ENCODE results near the gene FKBP1B.
A peak's percentile ranks its signal among the peaks of the same experiment; 100 is the strongest.

Gene FKBP1B

DNA sequence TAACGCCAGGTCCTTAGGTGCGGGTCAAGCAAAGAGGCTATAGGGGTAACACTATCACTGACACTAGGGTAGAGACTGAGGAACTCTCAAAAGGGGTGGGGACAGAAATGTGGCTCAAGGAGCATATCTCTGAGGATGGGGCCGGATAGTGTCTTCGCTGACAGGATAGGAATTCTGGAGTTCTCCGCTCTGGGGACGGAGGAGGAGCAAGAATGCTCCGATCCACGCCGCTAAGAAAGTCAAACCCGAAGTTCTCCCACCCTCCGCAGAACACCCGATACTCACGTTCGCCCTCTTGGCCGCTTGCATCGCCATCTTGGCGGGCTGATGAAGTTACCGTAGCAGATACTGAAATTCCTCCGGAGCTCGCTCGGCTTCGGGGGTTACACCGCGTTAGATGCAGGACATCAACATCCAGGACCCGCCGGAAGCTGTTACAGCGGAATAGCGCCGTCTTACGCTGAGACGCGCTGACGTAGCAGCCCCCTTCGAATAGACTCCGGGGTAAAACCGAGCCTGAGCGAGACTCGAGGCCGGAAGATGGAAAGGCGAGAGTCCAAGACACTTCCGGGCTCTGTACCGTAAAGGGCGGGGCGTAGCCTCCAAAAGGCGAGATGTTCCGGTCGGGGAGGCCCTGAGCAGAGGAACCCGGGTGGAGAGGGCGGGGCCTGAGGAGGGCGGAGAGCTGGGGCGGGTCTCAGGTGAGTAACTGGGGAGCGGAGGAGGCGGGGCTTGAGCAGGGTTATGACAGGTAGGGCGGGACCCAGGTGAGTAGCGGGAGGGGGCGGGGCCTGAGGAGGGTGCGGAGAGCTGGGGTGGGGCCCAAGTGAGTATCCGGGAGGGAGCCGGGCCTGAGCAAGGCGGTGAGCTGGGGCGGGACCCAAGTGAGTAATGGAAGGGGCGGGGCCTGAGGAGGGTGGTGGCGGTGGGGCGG is 26.6 kb downstream of the FKBP1B start, which contains the start of gene SF3B6:
Gene SF3B6, minus strand, starts transcription at position 412 of the 934 bp plus-strand sequence. Its CDS starts 97 bp downstream, at position 315.
- DNase-seq (ENCODE audit: extremely low read depth, low read depth): peak; percentile 92
- TF ChIP-seq, protein P1, sequence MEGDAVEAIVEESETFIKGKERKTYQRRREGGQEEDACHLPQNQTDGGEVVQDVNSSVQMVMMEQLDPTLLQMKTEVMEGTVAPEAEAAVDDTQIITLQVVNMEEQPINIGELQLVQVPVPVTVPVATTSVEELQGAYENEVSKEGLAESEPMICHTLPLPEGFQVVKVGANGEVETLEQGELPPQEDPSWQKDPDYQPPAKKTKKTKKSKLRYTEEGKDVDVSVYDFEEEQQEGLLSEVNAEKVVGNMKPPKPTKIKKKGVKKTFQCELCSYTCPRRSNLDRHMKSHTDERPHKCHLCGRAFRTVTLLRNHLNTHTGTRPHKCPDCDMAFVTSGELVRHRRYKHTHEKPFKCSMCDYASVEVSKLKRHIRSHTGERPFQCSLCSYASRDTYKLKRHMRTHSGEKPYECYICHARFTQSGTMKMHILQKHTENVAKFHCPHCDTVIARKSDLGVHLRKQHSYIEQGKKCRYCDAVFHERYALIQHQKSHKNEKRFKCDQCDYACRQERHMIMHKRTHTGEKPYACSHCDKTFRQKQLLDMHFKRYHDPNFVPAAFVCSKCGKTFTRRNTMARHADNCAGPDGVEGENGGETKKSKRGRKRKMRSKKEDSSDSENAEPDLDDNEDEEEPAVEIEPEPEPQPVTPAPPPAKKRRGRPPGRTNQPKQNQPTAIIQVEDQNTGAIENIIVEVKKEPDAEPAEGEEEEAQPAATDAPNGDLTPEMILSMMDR (IDR thresholded peaks at IDR 0.05; ENCODE audit: low read depth, low read length): no peak

DNA sequence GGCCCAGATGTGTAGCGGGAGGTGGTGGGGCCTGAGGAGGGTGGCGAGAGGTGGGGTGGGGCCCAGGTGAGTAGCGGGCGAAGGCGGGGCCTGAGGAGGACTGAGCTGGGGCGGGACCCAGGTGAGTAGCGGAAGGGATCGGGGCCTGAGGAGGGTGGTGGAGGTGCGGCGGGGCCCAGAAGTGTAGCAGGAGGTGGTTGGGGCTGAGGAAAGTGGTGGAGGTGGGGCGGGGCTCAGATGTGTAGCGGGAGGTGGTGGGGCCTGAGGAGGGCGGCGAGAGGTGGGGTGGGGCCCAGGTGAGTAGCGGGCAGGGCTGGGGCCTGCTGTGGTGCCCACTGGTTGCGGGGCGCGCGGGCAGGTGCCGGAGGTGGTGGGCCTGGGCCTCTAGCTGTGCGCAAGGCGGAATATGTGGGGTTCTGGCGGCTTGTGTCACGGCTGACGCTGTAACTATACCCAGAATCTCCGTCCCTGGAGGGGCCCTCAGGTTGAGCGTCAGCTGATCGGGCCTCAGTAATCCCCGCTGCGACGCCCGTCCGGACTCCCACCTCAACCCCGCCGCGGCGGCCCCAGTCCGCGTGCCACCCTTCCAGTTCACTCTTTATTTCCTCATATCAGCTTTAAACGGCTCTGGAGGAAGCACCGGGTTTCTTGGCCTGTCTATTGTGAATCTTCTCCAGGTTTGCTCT is 27.5 kb downstream of the FKBP1B start:
- TF ChIP-seq, protein P1 (IDR thresholded peaks at IDR 0.05; ENCODE audit: low read depth, low read length): no peak
- no peak for DNase-seq (ENCODE audit: extremely low read depth, low read depth)

GRCh38 chr2:24077535-24077877 is 28.0 kb downstream of the FKBP1B start:
- DNase-seq (ENCODE audit: extremely low read depth, low read depth): no peak
- TF ChIP-seq, protein P1 (IDR thresholded peaks at IDR 0.05; ENCODE audit: low read depth, low read length): no peak

- TF ChIP-seq, protein P1 (IDR thresholded peaks at IDR 0.05; ENCODE audit: low read depth, low read length): no peak
- DNase-seq (ENCODE audit: extremely low read depth, low read depth): no peak
These were observed 28.3 kb downstream of the FKBP1B start for GRCh38 chr2:24077879-24078278.

DNA sequence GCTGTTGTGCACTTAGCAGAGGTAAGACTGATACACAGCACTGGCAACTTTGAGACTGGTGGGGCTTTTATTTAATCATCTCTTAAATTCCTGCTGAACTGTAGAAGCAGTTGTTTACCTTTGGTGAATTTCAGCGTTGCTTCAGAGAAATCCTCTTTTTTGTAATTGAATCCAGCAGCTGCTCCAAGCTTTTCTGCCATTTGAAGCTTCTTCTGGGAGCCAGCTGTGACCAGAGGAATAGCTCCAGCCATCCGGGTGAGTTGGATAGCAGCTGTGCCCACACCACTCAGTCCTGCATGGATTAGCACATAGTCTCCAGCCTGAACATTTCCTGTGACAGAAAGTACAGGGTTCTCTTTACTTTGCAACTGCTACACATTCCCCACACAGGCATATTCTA is 31.2 kb downstream of the FKBP1B start:
- DNase-seq (ENCODE audit: extremely low read depth, low read depth): peak; percentile 24
- TF ChIP-seq, protein P1 (IDR thresholded peaks at IDR 0.05; ENCODE audit: low read depth, low read length): no peak

GRCh38 chr2:24082787-24083566 is 33.4 kb downstream of the FKBP1B start:
- TF ChIP-seq, protein P1 (IDR thresholded peaks at IDR 0.05; ENCODE audit: low read depth, low read length): no peak
- no peak for DNase-seq (ENCODE audit: extremely low read depth, low read depth)
